ENCODE data around the gene ELAVL4. TPM values are rescaled to one million over a fixed set of nuclear protein-coding genes. Genes with fewer than 3 reads are reported as not detected.

Gene ELAVL4
- total RNA-seq, 1 donor from 2014 or later = not detected

GRCh38 chr1:50177994-50178393 lies 69.3 kb downstream of the ELAVL4 start:
- DNase-seq (ENCODE audit: low read depth in 2 of 2) = no peak

GRCh38 chr1:50179639-50180038 lies 70.9 kb downstream of the ELAVL4 start:
- DNase-seq (ENCODE audit: low read depth in 2 of 2) = no peak

GRCh38 chr1:50180367-50180766 lies 71.6 kb downstream of the ELAVL4 start:
- DNase-seq (ENCODE audit: low read depth in 2 of 2) = no peak

- no peak for DNase-seq (ENCODE audit: low read depth in 2 of 2)
Measured at GRCh38 chr1:50181027-50181663, 72.4 kb downstream of the ELAVL4 start.

GRCh38 chr1:50183378-50184133 lies 74.8 kb downstream of the ELAVL4 start:
- no peak for DNase-seq (ENCODE audit: low read depth in 2 of 2)

GRCh38 chr1:50189369-50189768 lies 80.6 kb downstream of the ELAVL4 start:
- no peak for DNase-seq (ENCODE audit: low read depth in 2 of 2)

GRCh38 chr1:50193002-50193401 lies 84.3 kb downstream of the ELAVL4 start:
- no peak for DNase-seq (ENCODE audit: low read depth in 2 of 2)

GRCh38 chr1:50195205-50195604 lies 86.5 kb downstream of the ELAVL4 start:
- no peak for DNase-seq (ENCODE audit: low read depth in 2 of 2)

GRCh38 chr1:50196081-50196480 lies 87.4 kb downstream of the ELAVL4 start:
- DNase-seq (ENCODE audit: low read depth in 2 of 2) = no peak

- DNase-seq (ENCODE audit: low read depth in 2 of 2) = no peak
Measured at GRCh38 chr1:50197216-50197615, 88.5 kb downstream of the ELAVL4 start.

GRCh38 chr1:50208315-50208714 lies 99.6 kb downstream of the ELAVL4 start:
- no peak for DNase-seq (ENCODE audit: low read depth in 2 of 2)

- DNase-seq (ENCODE audit: low read depth in 2 of 2) = no peak
Measured at GRCh38 chr1:50208756-50209155, 100.0 kb downstream of the ELAVL4 start.

GRCh38 chr1:50209749-50210148 lies 101.0 kb downstream of the ELAVL4 start:
- no peak for DNase-seq (ENCODE audit: low read depth in 2 of 2)

GRCh38 chr1:50213505-50213904 lies 104.8 kb downstream of the ELAVL4 start:
- DNase-seq (ENCODE audit: low read depth in 2 of 2) = no peak

- DNase-seq (ENCODE audit: low read depth in 2 of 2) = no peak
Measured at GRCh38 chr1:50214717-50215116, 106.0 kb downstream of the ELAVL4 start.

- DNase-seq (ENCODE audit: low read depth in 2 of 2) = no peak
Measured at GRCh38 chr1:50218344-50219120, 109.8 kb downstream of the ELAVL4 start.

- DNase-seq (ENCODE audit: low read depth in 2 of 2) = no peak
Measured at GRCh38 chr1:50228871-50229384, 120.2 kb downstream of the ELAVL4 start.

- DNase-seq (ENCODE audit: low read depth in 2 of 2) = no peak
Measured at GRCh38 chr1:50231209-50231608, 122.5 kb downstream of the ELAVL4 start.

- no peak for DNase-seq (ENCODE audit: low read depth in 2 of 2)
Measured at GRCh38 chr1:50232336-50232735, 123.6 kb downstream of the ELAVL4 start.

GRCh38 chr1:50236656-50237055 lies 127.9 kb downstream of the ELAVL4 start:
- no peak for DNase-seq (ENCODE audit: low read depth in 2 of 2)

- DNase-seq (ENCODE audit: low read depth in 2 of 2) = no peak
Measured at GRCh38 chr1:50237056-50237455, 128.3 kb downstream of the ELAVL4 start.

- DNase-seq (ENCODE audit: low read depth in 2 of 2) = no peak
Measured at GRCh38 chr1:50243939-50244338, 135.2 kb downstream of the ELAVL4 start.

Data from dermis microvascular lymphatic vessel endothelial cell (primary cell).